HCT116 (cell line): ENCODE measurements around the gene RABGAP1. TPM values are rescaled to one million over a fixed set of nuclear protein-coding genes. Genes with fewer than 3 reads are reported as not detected.

ENCODE experiments used
- ATAC-seq: fragments of 200-7000 bp; cut with Tn5 transposase; 2 replicates; pipeline ENCODE4 v1.9.1; 2020; ENCODE audit warnings: mild to moderate bottlenecking, moderate library complexity
- BruUV-seq: library from RNA; stranded (reverse); fragments of 400-500 nt; replicated peaks from 2 replicates; lab custom pipeline; 2021; lab: Mats Ljungman, UMichigan
- CTCF ChIA-PET: fragments of 300-600 bp; sonication (Branson Sonifier 250); formaldehyde crosslinking; loops from one replicate; lab custom pipeline; 2021; ENCODE audit warnings: antibody characterized with exemption; lab: Charles Lee
- POLR2A ChIA-PET: fragments of 300-600, 350-600 bp; sonication (Branson Sonifier 250); formaldehyde crosslinking; loops from one replicate; lab custom pipeline; 2021; ENCODE audit warnings: antibody characterized with exemption; lab: Charles Lee
- RAD21 ChIA-PET, 2 experiments: fragments of 300-600 bp; sonication (Branson Sonifier 250); formaldehyde crosslinking; loops; one replicate each; lab custom pipeline; 2023; ENCODE audit warnings: low total read pairs in 2 of 2; ENCODE audit not compliant: uncharacterized antibody in 2 of 2, unreplicated experiment in 2 of 2, low non-redundant PET in 1 of 2; lab: Charles Lee
- DNase-seq: peaks from one replicate; pipeline ENCODE4 v3.0.0-alpha.2; 2010; ENCODE audit warnings: low read depth, low spot score
- H2AFZ ChIP-seq: fragments of 200-600 bp; shearing (Covaris generic), sonication (generic); 2 replicates; pipeline ENCODE4 v1.6.1; 2017; ENCODE audit warnings: low read depth, mixed run types, mixed read lengths, antibody characterized with exemption, low read length; ENCODE audit not compliant: poor library complexity, severe bottlenecking
- H3K27ac ChIP-seq: 2 replicates; pipeline ENCODE4 v1.5.1; 2012; ENCODE audit warnings: low read depth, low read length
- H3K27me3 ChIP-seq: fragments of 200-600 bp; sonication (generic); 2 replicates; pipeline ENCODE4 v1.6.1; 2016; ENCODE audit warnings: mixed run types, low read length, mixed read lengths; ENCODE audit not compliant: insufficient read depth
- H3K36me3 ChIP-seq, 2 experiments: fragments of 200-500 bp in 1 of 2; fragments of 200-600 bp in 1 of 2; sonication (Bioruptor generic) in 1 of 2; sonication (generic) in 1 of 2; 2 replicates each; pipeline versions ENCODE4 v1.5.1 to v1.6.1; 2014 to 2016; ENCODE audit warnings: low read length in 2 of 2, inconsistent platforms in 1 of 2, mixed read lengths in 1 of 2, mixed run types in 1 of 2; ENCODE audit not compliant: insufficient read depth in 2 of 2, control insufficient read depth in 1 of 2
- H3K4me1 ChIP-seq, 2 experiments: fragments of 200-600 bp in 1 of 2; sonication (generic) in 1 of 2; 2 replicates each; pipeline versions ENCODE4 v1.5.1 to v1.6.1; 2012 to 2017; ENCODE audit warnings: low read length in 2 of 2, inconsistent platforms in 1 of 2, mild to moderate bottlenecking in 1 of 2, mixed read lengths in 1 of 2, mixed run types in 1 of 2, moderate library complexity in 1 of 2; ENCODE audit not compliant: insufficient read depth in 2 of 2, control insufficient read depth in 1 of 2
- H3K4me2 ChIP-seq: fragments of 200-600 bp; sonication (generic); 2 replicates; pipeline ENCODE4 v1.6.1; 2017; ENCODE audit warnings: mixed run types, low read length, mixed read lengths
- H3K4me3 ChIP-seq, 2 experiments: fragments of 200-600 bp in 1 of 2; sonication (generic) in 1 of 2; replicated peaks in 1 of 2; 2 replicates each; pipeline ENCODE4 v1.5.1; 2011 to 2016; ENCODE audit warnings: low read length in 2 of 2, control low read depth in 1 of 2, low read depth in 1 of 2, mild to moderate bottlenecking in 1 of 2, mixed read lengths in 1 of 2, mixed run types in 1 of 2
- H3K79me2 ChIP-seq: fragments of 200-600 bp; sonication (generic); 2 replicates; pipeline ENCODE4 v1.6.1; 2017; ENCODE audit warnings: mild to moderate bottlenecking, mixed run types, low read length, moderate library complexity, mixed read lengths; ENCODE audit not compliant: insufficient read depth
- H3K9ac ChIP-seq: fragments of 200-600 bp; sonication (generic); 2 replicates; pipeline ENCODE4 v1.6.1; 2016; ENCODE audit warnings: low read length, mixed read lengths
- H3K9me2 ChIP-seq: fragments of 200-600 bp; sonication (generic), shearing (Covaris generic); 2 replicates; pipeline ENCODE4 v1.6.1; 2017; ENCODE audit warnings: mixed run types, mild to moderate bottlenecking, moderate library complexity; ENCODE audit not compliant: insufficient read depth
- H3K9me3 ChIP-seq, 2 experiments: fragments of 200-500 bp in 1 of 2; fragments of 200-600 bp in 1 of 2; sonication (Bioruptor generic) in 1 of 2; sonication (generic) in 1 of 2; 2 replicates each; pipeline ENCODE4 v1.6.1; 2014 to 2017; ENCODE audit warnings: low read length in 2 of 2, mixed read lengths in 2 of 2, inconsistent platforms in 1 of 2, low read depth in 1 of 2, mild to moderate bottlenecking in 1 of 2, mixed run types in 1 of 2, moderate library complexity in 1 of 2; ENCODE audit not compliant: control insufficient read depth in 1 of 2, insufficient read depth in 1 of 2
- H4K20me1 ChIP-seq: fragments of 200-600 bp; sonication (generic), shearing (Covaris generic); 2 replicates; pipeline ENCODE4 v1.6.1; 2017; ENCODE audit warnings: mixed run types, mild to moderate bottlenecking, moderate library complexity; ENCODE audit not compliant: insufficient read depth
- CTCF ChIP-seq, 3 experiments: fragments of 200-600 bp in 1 of 3; sonication (generic) in 1 of 3; IDR thresholded peaks in 2 of 3; conservative IDR thresholded peaks in 1 of 3; 2 replicates each; pipeline ENCODE4 v1.5.1; 2012 to 2017; ENCODE audit warnings: low read depth in 2 of 3, low read length in 2 of 3, antibody characterized with exemption in 1 of 3, borderline replicate concordance in 1 of 3, control low read depth in 1 of 3, mild to moderate bottlenecking in 1 of 3, mixed read lengths in 1 of 3, mixed run types in 1 of 3, moderate library complexity in 1 of 3; ENCODE audit not compliant: insufficient read depth in 1 of 3
- EZH2 ChIP-seq: fragments of 200-600 bp; sonication (generic); IDR thresholded peaks from 2 replicates; pipeline ENCODE4 v1.6.1; 2017; ENCODE audit warnings: antibody characterized with exemption, mixed run types
- EZH2phosphoT487 ChIP-seq: fragments of 200-600 bp; IDR thresholded peaks from 2 replicates; pipeline ENCODE4 v1.6.1; 2018; ENCODE audit warnings: antibody characterized with exemption, borderline replicate concordance
- intact Hi-C: fragments of 100-400 bp; cut with micrococcal nuclease; formaldehyde crosslinking; loops from 2 replicates; pipeline ENCODE4 v1.10.0; 2022
- total RNA-seq: library from RNA; stranded (reverse); gene quantifications from one replicate; pipeline ENCODE4 v1.2.1, GENCODE V29; 2021; ENCODE audit not compliant: unreplicated experiment
- TF ChIP-seq, protein P1 (sequence below): IDR thresholded peaks from 2 replicates; pipeline ENCODE4 v1.6.1; 2012; ENCODE audit warnings: low read depth

RABGAP1 gene
- total RNA-seq, 1 experiment from 2014 or later = 29.7 TPM

DNA sequence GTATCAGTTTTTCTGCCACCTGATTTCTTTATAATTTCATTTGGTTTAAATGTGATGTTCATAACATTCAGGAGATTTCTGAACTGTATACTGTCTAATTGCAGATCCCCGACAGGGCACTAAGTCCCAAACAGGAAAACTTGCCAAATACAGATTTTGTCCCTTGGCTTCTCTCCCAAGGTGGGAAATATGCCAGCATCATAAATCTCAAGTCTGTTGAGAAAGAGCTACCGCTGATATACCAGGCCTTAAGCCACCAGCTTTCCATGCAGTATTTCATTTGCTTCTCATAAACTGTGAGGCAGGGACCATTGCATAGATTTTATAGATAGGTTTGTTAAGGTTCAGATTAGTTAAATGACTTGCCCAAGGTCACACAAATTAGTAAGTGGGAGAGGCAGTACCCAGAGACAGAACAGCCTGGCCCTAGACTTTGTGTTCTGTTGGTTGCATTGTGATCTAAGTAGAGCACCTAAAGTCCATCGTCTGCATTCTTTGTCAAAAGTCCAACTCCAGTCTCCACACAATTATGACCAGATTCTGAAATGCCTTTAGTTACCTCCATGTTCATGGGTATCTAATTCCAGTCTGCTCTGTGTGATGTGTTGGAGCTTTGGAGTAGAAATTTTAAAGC lies 108.9 kb downstream of the RABGAP1 start:
- ATAC-seq (no peak), DNase-seq (no peak)
- RAD21 ChIA-PET = no interaction called here
- no peaks in the 10 kb centered on the region for H3K9me2 ChIP-seq
- peaks cover 0 to 2% of the 10 kb centered on the region in 2 experiments; a peak in 1 of 4 replicates for H3K36me3 ChIP-seq
- no peaks in the 10 kb centered on the region for H3K27me3 ChIP-seq
- CTCF ChIA-PET = no interaction called here
- intact Hi-C loops = no loop called here
- H3K27ac ChIP-seq = no peak overlapping the region
- no peaks in the 10 kb centered on the region for H3K9me3 ChIP-seq
- H3K9ac ChIP-seq = no peak overlapping the region
- TF ChIP-seq, protein P1, sequence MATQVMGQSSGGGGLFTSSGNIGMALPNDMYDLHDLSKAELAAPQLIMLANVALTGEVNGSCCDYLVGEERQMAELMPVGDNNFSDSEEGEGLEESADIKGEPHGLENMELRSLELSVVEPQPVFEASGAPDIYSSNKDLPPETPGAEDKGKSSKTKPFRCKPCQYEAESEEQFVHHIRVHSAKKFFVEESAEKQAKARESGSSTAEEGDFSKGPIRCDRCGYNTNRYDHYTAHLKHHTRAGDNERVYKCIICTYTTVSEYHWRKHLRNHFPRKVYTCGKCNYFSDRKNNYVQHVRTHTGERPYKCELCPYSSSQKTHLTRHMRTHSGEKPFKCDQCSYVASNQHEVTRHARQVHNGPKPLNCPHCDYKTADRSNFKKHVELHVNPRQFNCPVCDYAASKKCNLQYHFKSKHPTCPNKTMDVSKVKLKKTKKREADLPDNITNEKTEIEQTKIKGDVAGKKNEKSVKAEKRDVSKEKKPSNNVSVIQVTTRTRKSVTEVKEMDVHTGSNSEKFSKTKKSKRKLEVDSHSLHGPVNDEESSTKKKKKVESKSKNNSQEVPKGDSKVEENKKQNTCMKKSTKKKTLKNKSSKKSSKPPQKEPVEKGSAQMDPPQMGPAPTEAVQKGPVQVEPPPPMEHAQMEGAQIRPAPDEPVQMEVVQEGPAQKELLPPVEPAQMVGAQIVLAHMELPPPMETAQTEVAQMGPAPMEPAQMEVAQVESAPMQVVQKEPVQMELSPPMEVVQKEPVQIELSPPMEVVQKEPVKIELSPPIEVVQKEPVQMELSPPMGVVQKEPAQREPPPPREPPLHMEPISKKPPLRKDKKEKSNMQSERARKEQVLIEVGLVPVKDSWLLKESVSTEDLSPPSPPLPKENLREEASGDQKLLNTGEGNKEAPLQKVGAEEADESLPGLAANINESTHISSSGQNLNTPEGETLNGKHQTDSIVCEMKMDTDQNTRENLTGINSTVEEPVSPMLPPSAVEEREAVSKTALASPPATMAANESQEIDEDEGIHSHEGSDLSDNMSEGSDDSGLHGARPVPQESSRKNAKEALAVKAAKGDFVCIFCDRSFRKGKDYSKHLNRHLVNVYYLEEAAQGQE = no peak
- TF ChIP-seq CTCF (IDR thresholded peaks at IDR 0.05 in 2 of 3, conservative IDR thresholded peaks at IDR 0.05 in 1 of 3; ENCODE audit: borderline replicate concordance in 1 of 3, insufficient read depth in 1 of 3, low read depth in 2 of 3, low read length in 2 of 3) (no peak), EZH2phosphoT487 (no peak), EZH2 (no peak)
- TF ChIP-seq, all 23 proteins: peak for 0
- H2AFZ ChIP-seq = no peak overlapping the region
- POLR2A ChIA-PET = no interaction called here
- no peak overlapping the region for H3K4me3 ChIP-seq
- no peaks in the 10 kb centered on the region for H4K20me1 ChIP-seq
- H3K4me2 ChIP-seq = no peak overlapping the region
- H3K4me1 ChIP-seq = no peaks in the 10 kb centered on the region
- no peaks in the 10 kb centered on the region for H3K79me2 ChIP-seq
- BruUV-seq = no TSS peak
